ENCODE results near the gene SHROOM1. TPM values are rescaled to one million over a fixed set of nuclear protein-coding genes. Genes with fewer than 3 reads are reported as not detected.

Gene SHROOM1
- total and polyA plus RNA-seq, 2 donors (not counting 1 experiment from before 2014, with no cell fraction given), result 1.3 to 2.3 TPM

DNA sequence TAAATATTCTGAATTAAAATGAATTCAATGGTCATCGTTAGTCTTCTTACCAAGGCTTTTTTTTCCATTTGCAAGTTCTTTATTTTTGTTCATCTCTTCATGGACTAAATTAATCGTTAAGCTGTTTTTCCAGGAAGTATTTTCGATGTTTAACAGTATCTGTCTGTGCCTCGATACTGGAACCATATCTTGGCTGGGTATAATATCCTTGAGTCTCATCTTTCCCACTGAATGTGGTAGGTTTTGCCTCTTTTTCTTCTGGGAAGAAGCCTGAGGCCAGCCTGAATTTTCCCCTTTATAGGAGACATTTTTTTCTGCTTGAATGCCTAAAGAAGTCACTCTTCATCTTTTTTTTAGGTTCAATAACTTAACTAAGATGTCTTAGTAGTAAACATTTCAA is 49.4 kb downstream of the SHROOM1 start:
- H3K4me3 Mint-ChIP-seq, result no peak overlapping the region
- POLR2A ChIA-PET, result no interaction called here

GRCh38 chr5:132780577-132780976 is 49.9 kb downstream of the SHROOM1 start:
- ChIA-PET POLR2A (no interaction called here), CTCF (no interaction called here)
- Histone ChIP-seq H3K27ac (ENCODE audit: low read length in 2 of 2) (no peak overlapping the region), H3K9ac (ENCODE audit: low read length) (no peak overlapping the region), H2AFZ (ENCODE audit: insufficient read depth, low read depth, low read length, poor library complexity, severe bottlenecking) (no peak overlapping the region), H3K4me3 (ENCODE audit: control extremely low read depth in 1 of 5, extremely low read depth in 1 of 5, insufficient read depth in 1 of 5, low read depth in 2 of 5, low read length in 4 of 5) (no peak overlapping the region), H3K4me2 (replicated peaks; ENCODE audit: low read depth, low read length, poor library complexity, severe bottlenecking) (no peak overlapping the region), H4K20me1 (ENCODE audit: control insufficient read depth, insufficient read depth, low read length, poor library complexity, severe bottlenecking) (no peaks in the 10 kb centered on the region), H3K27me3 (replicated peaks in 1 of 4; ENCODE audit: control extremely low read depth in 1 of 4, control insufficient read depth in 3 of 4, insufficient read depth in 4 of 4, low read length in 3 of 4) (peaks cover 2 to 57% (median 41%) of the 10 kb centered on the region in 4 experiments), H3K4me1 (ENCODE audit: control insufficient read depth in 2 of 2, insufficient read depth in 2 of 2, low read length in 2 of 2) (peaks cover 14 to 16% of the 10 kb centered on the region in 2 donors), H3K36me3 (replicated peaks in 1 of 2; ENCODE audit: control extremely low read depth in 1 of 2, control insufficient read depth in 1 of 2, extremely low read depth in 1 of 2, insufficient read depth in 2 of 2, low read length in 1 of 2) (no peaks in the 10 kb centered on the region), H3K9me3 (ENCODE audit: control extremely low read depth in 1 of 3, control insufficient read depth in 2 of 3, insufficient read depth in 1 of 3, low read length in 2 of 3) (peaks cover 0 to 9% (median 2%) of the 10 kb centered on the region in 3 donors), H3K79me2 (ENCODE audit: control insufficient read depth, insufficient read depth, low read length) (no peaks in the 10 kb centered on the region)
- H3K4me1 Mint-ChIP-seq, result peaks cover 8% of the 10 kb centered on the region
- no peak overlapping the region for H3K4me3 Mint-ChIP-seq
- DNase-seq (no peak), ATAC-seq (ENCODE audit: low read depth) (no peak)
- no CpG with 5 or more reads among the region's 1 CpG for WGBS (ENCODE audit: insufficient coverage)
- no peak for TF ChIP-seq EZH2 (IDR thresholded peaks at IDR 0.05; ENCODE audit: borderline replicate concordance, insufficient read depth, low read depth, low read length, poor library complexity, severe bottlenecking)
- TF ChIP-seq, protein P1, sequence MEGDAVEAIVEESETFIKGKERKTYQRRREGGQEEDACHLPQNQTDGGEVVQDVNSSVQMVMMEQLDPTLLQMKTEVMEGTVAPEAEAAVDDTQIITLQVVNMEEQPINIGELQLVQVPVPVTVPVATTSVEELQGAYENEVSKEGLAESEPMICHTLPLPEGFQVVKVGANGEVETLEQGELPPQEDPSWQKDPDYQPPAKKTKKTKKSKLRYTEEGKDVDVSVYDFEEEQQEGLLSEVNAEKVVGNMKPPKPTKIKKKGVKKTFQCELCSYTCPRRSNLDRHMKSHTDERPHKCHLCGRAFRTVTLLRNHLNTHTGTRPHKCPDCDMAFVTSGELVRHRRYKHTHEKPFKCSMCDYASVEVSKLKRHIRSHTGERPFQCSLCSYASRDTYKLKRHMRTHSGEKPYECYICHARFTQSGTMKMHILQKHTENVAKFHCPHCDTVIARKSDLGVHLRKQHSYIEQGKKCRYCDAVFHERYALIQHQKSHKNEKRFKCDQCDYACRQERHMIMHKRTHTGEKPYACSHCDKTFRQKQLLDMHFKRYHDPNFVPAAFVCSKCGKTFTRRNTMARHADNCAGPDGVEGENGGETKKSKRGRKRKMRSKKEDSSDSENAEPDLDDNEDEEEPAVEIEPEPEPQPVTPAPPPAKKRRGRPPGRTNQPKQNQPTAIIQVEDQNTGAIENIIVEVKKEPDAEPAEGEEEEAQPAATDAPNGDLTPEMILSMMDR (IDR thresholded peaks at IDR 0.05), result no peak
- peaks cover 45% of the 10 kb centered on the region for H3K27me3 Mint-ChIP-seq
- intact Hi-C loops (cut with micrococcal nuclease), result no loop called here
- H3K27ac Mint-ChIP-seq, result no peak overlapping the region
- no peaks in the 10 kb centered on the region for H3K9me3 Mint-ChIP-seq (ENCODE audit: insufficient read depth)

More for the DNA sequence above, 49.4 kb downstream of the SHROOM1 start:
- Histone ChIP-seq H3K9me3 (ENCODE audit: control extremely low read depth in 1 of 3, control insufficient read depth in 2 of 3, insufficient read depth in 1 of 3, low read length in 2 of 3) (peaks cover 0 to 9% (median 2%) of the 10 kb centered on the region in 3 donors), H3K36me3 (replicated peaks in 1 of 2; ENCODE audit: control extremely low read depth in 1 of 2, control insufficient read depth in 1 of 2, extremely low read depth in 1 of 2, insufficient read depth in 2 of 2, low read length in 1 of 2) (no peaks in the 10 kb centered on the region), H4K20me1 (ENCODE audit: control insufficient read depth, insufficient read depth, low read length, poor library complexity, severe bottlenecking) (no peaks in the 10 kb centered on the region), H3K27me3 (replicated peaks in 1 of 4; ENCODE audit: control extremely low read depth in 1 of 4, control insufficient read depth in 3 of 4, insufficient read depth in 4 of 4, low read length in 3 of 4) (peaks cover 2 to 56% (median 41%) of the 10 kb centered on the region in 4 experiments), H3K79me2 (ENCODE audit: control insufficient read depth, insufficient read depth, low read length) (no peaks in the 10 kb centered on the region), H3K4me1 (ENCODE audit: control insufficient read depth in 2 of 2, insufficient read depth in 2 of 2, low read length in 2 of 2) (peaks cover 14 to 16% of the 10 kb centered on the region in 2 donors), H2AFZ (ENCODE audit: insufficient read depth, low read depth, low read length, poor library complexity, severe bottlenecking) (no peak overlapping the region), H3K27ac (ENCODE audit: low read length in 2 of 2) (no peak overlapping the region), H3K4me3 (ENCODE audit: control extremely low read depth in 1 of 5, extremely low read depth in 1 of 5, insufficient read depth in 1 of 5, low read depth in 2 of 5, low read length in 4 of 5) (no peak overlapping the region), H3K4me2 (replicated peaks; ENCODE audit: low read depth, low read length, poor library complexity, severe bottlenecking) (no peak overlapping the region), H3K9ac (ENCODE audit: low read length) (no peak overlapping the region)
- intact Hi-C loops (cut with micrococcal nuclease), result no loop called here
- ATAC-seq (ENCODE audit: low read depth), result no peak
- H3K27me3 Mint-ChIP-seq, result peaks cover 48% of the 10 kb centered on the region
- H3K27ac Mint-ChIP-seq, result no peak overlapping the region
- H3K4me1 Mint-ChIP-seq, result peaks cover 8% of the 10 kb centered on the region
- DNase-seq, result no peak
- no peak for TF ChIP-seq EZH2 (IDR thresholded peaks at IDR 0.05; ENCODE audit: borderline replicate concordance, insufficient read depth, low read depth, low read length, poor library complexity, severe bottlenecking)
- TF ChIP-seq, protein P1 (IDR thresholded peaks at IDR 0.05), result no peak
- CTCF ChIA-PET, result no interaction called here
- 100% methylated on average over 1 of the region's 4 CpGs for WGBS (ENCODE audit: insufficient coverage)
- no peaks in the 10 kb centered on the region for H3K9me3 Mint-ChIP-seq (ENCODE audit: insufficient read depth)

Measured in B cell (primary cell).